Erythroblast (primary cell): ENCODE results near the gene HRH4.

ENCODE experiments used
- GATA1 ChIP-seq: IDR thresholded peaks from 2 replicates; pipeline ENCODE4 v1.6.1; 2011; ENCODE audit warnings: low read depth, mild to moderate bottlenecking, control low read depth, low read length, moderate library complexity
- POLR2A ChIP-seq: IDR thresholded peaks from 2 replicates; pipeline ENCODE4 v1.6.1; 2011; ENCODE audit warnings: mild to moderate bottlenecking, low read length

DNA sequence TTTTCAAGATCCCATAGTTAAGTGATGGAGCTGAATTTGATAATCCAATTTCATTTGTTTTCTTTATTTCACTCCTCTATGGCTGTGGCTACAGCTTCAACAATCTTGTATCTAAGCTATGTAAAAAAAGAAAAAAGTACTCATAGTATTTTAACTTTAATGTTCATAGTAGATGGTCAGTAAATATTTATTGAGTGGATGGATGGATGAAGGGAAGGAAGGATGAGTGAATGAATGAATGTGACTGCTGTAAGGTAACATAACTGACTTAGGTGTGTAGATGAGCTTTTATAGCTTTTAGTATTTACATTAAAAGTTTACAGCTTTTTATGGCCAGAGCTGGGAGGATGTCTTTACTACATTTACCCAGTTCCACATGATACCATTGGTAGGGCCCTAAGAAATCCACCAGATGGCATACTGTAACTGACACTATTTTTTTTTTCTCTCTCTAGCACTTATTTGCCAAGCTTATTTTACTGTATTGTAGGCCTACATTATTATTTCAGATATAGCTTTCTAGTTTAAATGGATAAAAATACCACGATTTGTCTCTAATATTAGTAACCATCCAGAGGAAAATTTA, 13.4 kb upstream of the HRH4 start:
- TF ChIP-seq POLR2A (no peak), GATA1 (no peak)
